OCI-LY7 (cell line): ENCODE results near the gene IMMP2L. TPM values are rescaled to one million over a fixed set of nuclear protein-coding genes. Genes with fewer than 3 reads are reported as not detected.

Source experiments
- BruUV-seq: library from RNA; stranded (reverse); fragments of 400-500 nt; replicated peaks from 2 replicates; lab custom pipeline; 2021; lab: Mats Ljungman, UMichigan
- CTCF ChIA-PET: fragments of 300-600 bp; sonication (Branson Sonifier 250); formaldehyde crosslinking; loops from one replicate; lab custom pipeline; 2022; ENCODE audit warnings: antibody characterized with exemption; ENCODE audit not compliant: unreplicated experiment; lab: Charles Lee
- POLR2A ChIA-PET: fragments of 300-600 bp; sonication (Branson Sonifier 250); formaldehyde crosslinking; loops from one replicate; lab custom pipeline; 2022; ENCODE audit warnings: antibody characterized with exemption; lab: Charles Lee
- DNase-seq: peaks from one replicate; pipeline ENCODE4 v3.0.0-alpha.2; 2015; ENCODE audit warnings: low spot score
- H2AFZ ChIP-seq: fragments of 200-600 bp; sonication (generic), shearing (Covaris generic); 2 replicates; pipeline ENCODE4 v1.6.1; 2014; ENCODE audit warnings: mild to moderate bottlenecking, antibody characterized with exemption, low read length, moderate library complexity
- H3K27ac ChIP-seq: fragments of 200-600 bp; sonication (generic); 2 replicates; pipeline ENCODE4 v1.5.1; 2014; ENCODE audit warnings: mixed run types, low read depth, mild to moderate bottlenecking, moderate library complexity, low read length, inconsistent platforms; ENCODE audit not compliant: poor library complexity, severe bottlenecking
- H3K36me3 ChIP-seq: fragments of 200-600 bp; sonication (generic); 2 replicates; pipeline ENCODE4 v1.6.1; 2014; ENCODE audit warnings: mild to moderate bottlenecking, antibody characterized with exemption, low read length, moderate library complexity, mixed read lengths; ENCODE audit not compliant: insufficient read depth
- H3K4me1 ChIP-seq: fragments of 200-600 bp; sonication (generic); 2 replicates; pipeline ENCODE4 v1.5.1; 2014; ENCODE audit warnings: mild to moderate bottlenecking, low read length; ENCODE audit not compliant: insufficient read depth, poor library complexity, severe bottlenecking
- H3K4me2 ChIP-seq: fragments of 200-600 bp; sonication (generic); 2 replicates; pipeline ENCODE4 v1.6.1; 2014; ENCODE audit warnings: mild to moderate bottlenecking, low read length
- H3K4me3 ChIP-seq: fragments of 200-600 bp; sonication (generic); 2 replicates; pipeline ENCODE4 v1.5.1; 2014; ENCODE audit warnings: mild to moderate bottlenecking, low read depth, low read length; ENCODE audit not compliant: poor library complexity, severe bottlenecking
- H3K79me2 ChIP-seq: fragments of 200-600 bp; sonication (generic); 2 replicates; pipeline ENCODE4 v1.6.1; 2016; ENCODE audit warnings: low read depth, mild to moderate bottlenecking, low read length, moderate library complexity, mixed read lengths; ENCODE audit not compliant: insufficient read depth
- H3K9me2 ChIP-seq: fragments of 200-600 bp; sonication (generic); 2 replicates; pipeline ENCODE4 v1.6.1; 2016; ENCODE audit warnings: mild to moderate bottlenecking, low read length, mixed read lengths; ENCODE audit not compliant: insufficient read depth
- H3K9me3 ChIP-seq: fragments of 200-600 bp; sonication (generic); 2 replicates; pipeline ENCODE4 v1.6.1; 2014; ENCODE audit warnings: mild to moderate bottlenecking, mixed run types, low read length, mixed read lengths
- H4K20me1 ChIP-seq: fragments of 200-600 bp; sonication (generic); 2 replicates; pipeline ENCODE4 v1.6.1; 2014; ENCODE audit warnings: mild to moderate bottlenecking, antibody characterized with exemption, low read length, moderate library complexity, mixed read lengths; ENCODE audit not compliant: insufficient read depth
- CTCF ChIP-seq: fragments of 200-600 bp; sonication (generic); conservative IDR thresholded peaks from 2 replicates; pipeline ENCODE4 v1.5.1; 2014; ENCODE audit warnings: mild to moderate bottlenecking, antibody characterized with exemption, low read length, moderate library complexity, mixed read lengths
- EZH2phosphoT487 ChIP-seq: fragments of 200-600 bp; sonication (generic); IDR thresholded peaks from 2 replicates; pipeline ENCODE4 v1.6.1; 2018; ENCODE audit warnings: low read depth, borderline replicate concordance, mild to moderate bottlenecking, mixed run types, antibody characterized with exemption, low read length, moderate library complexity, mixed read lengths
- intact Hi-C: fragments of 100-400 bp; cut with micrococcal nuclease; formaldehyde crosslinking; loops from one replicate; pipeline ENCODE4 v1.10.0; 2022; ENCODE audit not compliant: unreplicated experiment
- total RNA-seq, 2 experiments: library from RNA; depleted of rRNA in 1 of 2; stranded (reverse); fragments of >200 nt in 1 of 2; shearing (Covaris generic) in 1 of 2; gene quantifications; 2 replicates each; pipeline ENCODE4 v1.2.3, GENCODE V29; 2014 to 2022

IMMP2L gene
- total RNA-seq, 2 experiments from 2014 or later: 8.0 to 25.4 TPM

- DNase-seq: no peak
- H4K20me1 ChIP-seq: no peaks in the 10 kb centered on the region
- no peak overlapping the region for H3K4me2 ChIP-seq
- H3K79me2 ChIP-seq: no peaks in the 10 kb centered on the region
- no TSS peak for BruUV-seq
- H3K9me2 ChIP-seq: no peaks in the 10 kb centered on the region
- no peaks in the 10 kb centered on the region for H3K9me3 ChIP-seq
- no peak overlapping the region for H3K27ac ChIP-seq
- no peaks in the 10 kb centered on the region for H3K36me3 ChIP-seq
- ChIA-PET CTCF (no interaction called here), POLR2A (interaction anchor here (0.6 kb wide), 1 partner anchor 54 kb away, joined by 3 read pairs; no protein-coding TSS in a partner anchor)
- no peak overlapping the region for H3K4me3 ChIP-seq
- H2AFZ ChIP-seq: no peak overlapping the region
- H3K4me1 ChIP-seq: no peaks in the 10 kb centered on the region
- TF ChIP-seq CTCF (no peak), EZH2phosphoT487 (no peak)
- intact Hi-C loops: no loop called here
These were observed 551.5 kb downstream of the IMMP2L start for GRCh38 chr7:111010798-111011197.

- intact Hi-C loops: no loop called here
- Histone ChIP-seq H2AFZ (no peak overlapping the region), H3K27ac (no peak overlapping the region)
These were observed 552.7 kb downstream of the IMMP2L start for GRCh38 chr7:111009526-111010040.

More at GRCh38 chr7:111009526-111010040, 552.7 kb downstream of the IMMP2L start:
- TF ChIP-seq EZH2phosphoT487: no peak
- no peak for TF ChIP-seq CTCF
- Histone ChIP-seq H3K4me1 (no peaks in the 10 kb centered on the region), H3K4me2 (no peak overlapping the region), H3K9me2 (no peaks in the 10 kb centered on the region), H3K79me2 (no peaks in the 10 kb centered on the region), H4K20me1 (no peaks in the 10 kb centered on the region), H3K4me3 (no peak overlapping the region), H3K36me3 (no peaks in the 10 kb centered on the region), H3K9me3 (no peaks in the 10 kb centered on the region)
- POLR2A ChIA-PET: no interaction called here
- no TSS peak for BruUV-seq
- no peak for DNase-seq
- CTCF ChIA-PET: no interaction called here
